AG04449 (cell line): ENCODE measurements around the gene GFOD1.

Experiments used
- CTCF ChIA-PET: fragments of 350-600 bp; formaldehyde crosslinking; extraction: SDS; loops from one replicate; lab custom pipeline; 2021; ENCODE audit warnings: antibody characterized with exemption; lab: Yijun Ruan, JAX
- POLR2A ChIA-PET: fragments of 400-600, 350-600 bp; formaldehyde crosslinking; extraction: SDS; loops from one replicate; lab custom pipeline; 2020; ENCODE audit warnings: antibody characterized with exemption, inconsistent platforms; lab: Yijun Ruan, JAX
- DNase-seq: peaks from one replicate; pipeline ENCODE4 v3.0.0-alpha.2; 2010; ENCODE audit warnings: low read depth, low spot score
- H3K4me3 ChIP-seq: 2 replicates; pipeline ENCODE4 v1.5.1; 2011; ENCODE audit warnings: low read depth, mild to moderate bottlenecking, control low read depth, low read length
- CTCF ChIP-seq: IDR thresholded peaks from one replicate; pipeline ENCODE4 v1.5.1; 2011; ENCODE audit warnings: mild to moderate bottlenecking, moderate library complexity, low read length, control low read depth, inconsistent platforms; ENCODE audit not compliant: insufficient read depth; ENCODE audit errors: missing control alignments

The GFOD1 gene

GRCh38 chr6:13351271-13351670 lies 136.1 kb downstream of the GFOD1 start:
- TF ChIP-seq CTCF, result no peak
- POLR2A ChIA-PET, result no interaction called here
- CTCF ChIA-PET, result interaction anchor here (1.3 to 1.4 kb wide), 2 partner anchors 13 to 224 kb away, joined by 3 to 5 read pairs; partner anchors contain the start of gene SIRT5
- no peak overlapping the region for H3K4me3 ChIP-seq
- no peak for DNase-seq

- ChIA-PET POLR2A (no interaction called here), CTCF (interaction anchor here (0.8 to 3.2 kb wide), 4 partner anchors 12 to 225 kb away, joined by 3 to 7 read pairs (median 4); partner anchors contain the start of gene SIRT5)
- no peak for TF ChIP-seq CTCF
- no peak for DNase-seq
- no peak overlapping the region for H3K4me3 ChIP-seq
Measured at GRCh38 chr6:13349811-13350506, 137.4 kb downstream of the GFOD1 start.

- no peak overlapping the region for H3K4me3 ChIP-seq
- ChIA-PET CTCF (interaction anchor here (0.9 to 3.4 kb wide), 6 partner anchors 10 to 226 kb away, joined by 3 to 20 read pairs (median 4); partner anchors contain the start of gene SIRT5), POLR2A (no interaction called here)
- DNase-seq, result no peak
- TF ChIP-seq CTCF, result no peak
Measured at GRCh38 chr6:13348334-13349113, 138.9 kb downstream of the GFOD1 start.

DNA sequence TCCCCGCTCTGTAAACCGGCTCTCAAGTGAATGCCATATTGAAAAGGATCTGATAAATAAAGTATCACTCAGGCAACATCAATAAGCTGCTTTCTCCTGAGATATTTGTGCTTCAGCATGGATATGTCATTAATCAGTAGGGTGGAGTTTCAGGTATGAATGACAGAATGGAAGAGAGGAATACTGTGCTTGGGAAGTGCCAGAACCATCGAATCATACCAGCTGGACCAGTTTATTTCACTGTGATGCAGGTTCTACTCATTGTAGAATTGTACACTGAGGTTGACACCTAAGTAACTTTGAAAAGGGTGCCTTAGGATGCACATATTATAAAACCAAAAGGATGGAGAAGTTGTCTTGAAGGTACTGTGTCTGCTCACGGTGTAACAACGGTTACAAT lies 141.2 kb downstream of the GFOD1 start:
- no peak for DNase-seq
- TF ChIP-seq CTCF, result no peak
- H3K4me3 ChIP-seq, result no peak overlapping the region
- CTCF ChIA-PET, result interaction anchor here (1.1 to 3.4 kb wide), 3 partner anchors 9 to 128 kb away, joined by 3 to 20 read pairs (median 6); no protein-coding TSS in a partner anchor
- POLR2A ChIA-PET, result no interaction called here

DNA sequence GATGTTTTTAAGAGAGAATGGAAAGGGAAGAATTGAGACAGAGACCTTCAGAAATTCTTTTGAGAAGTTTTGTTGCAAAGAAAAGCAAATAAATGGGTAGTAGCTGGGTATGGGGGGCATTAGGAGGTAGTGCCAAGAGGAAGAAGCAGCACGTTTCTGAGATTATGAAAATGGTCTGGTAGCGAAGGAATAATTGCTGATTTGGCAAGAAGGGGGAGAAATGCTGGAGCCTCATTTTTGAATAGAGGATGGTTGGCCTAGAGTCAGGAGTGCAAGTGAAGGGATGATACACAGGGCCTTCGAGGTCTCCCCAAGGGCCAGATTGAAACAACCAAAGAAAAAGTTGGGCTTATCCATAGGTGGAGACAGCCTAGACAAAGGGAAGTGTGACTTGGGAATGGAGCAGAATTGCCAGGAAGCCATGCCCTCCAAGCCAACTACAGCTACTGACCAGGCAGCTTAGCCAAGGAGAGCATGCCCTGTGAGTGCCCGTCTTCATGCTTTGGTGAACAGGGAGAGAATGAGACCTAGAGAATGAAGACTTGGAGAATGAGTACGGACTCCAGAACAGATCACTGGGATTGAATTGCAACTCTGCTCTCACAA lies 144.9 kb downstream of the GFOD1 start:
- ChIA-PET POLR2A (no interaction called here), CTCF (interaction anchor here (1.1 to 2.3 kb wide), 2 partner anchors 10 to 195 kb away, joined by 3 to 11 read pairs; no protein-coding TSS in a partner anchor)

More for the DNA sequence above, 144.9 kb downstream of the GFOD1 start:
- TF ChIP-seq CTCF, result no peak
- no peak overlapping the region for H3K4me3 ChIP-seq
- DNase-seq, result no peak
